ENCODE results near the gene SELPLG. TPM values are rescaled to one million over a fixed set of nuclear protein-coding genes. Genes with fewer than 3 reads are reported as not detected.

SELPLG gene
- total and polyA plus RNA-seq, 2 experiments from 2014 or later, result 4.4 to 6.7 TPM

DNA sequence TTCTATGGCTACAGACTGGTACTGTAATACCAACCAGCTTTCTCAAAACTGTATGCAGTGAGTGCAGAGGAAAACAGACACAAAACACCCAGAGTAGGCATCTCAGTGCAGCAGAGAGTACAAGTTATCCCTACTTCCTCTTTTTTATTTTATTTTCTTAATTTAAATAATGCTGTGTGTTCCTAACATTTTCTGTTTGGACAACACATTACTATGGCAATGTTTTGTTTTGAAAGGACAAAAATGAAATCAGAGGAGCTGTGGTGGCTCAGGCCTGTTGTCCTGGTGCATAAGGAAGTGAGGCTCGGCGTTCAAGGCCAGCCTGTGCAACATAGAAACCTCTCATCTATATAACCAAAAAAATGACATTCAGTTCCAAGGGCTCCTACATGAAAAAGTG lies 33.7 kb upstream of the SELPLG start:
- Histone ChIP-seq H3K27ac (peak overlapping the region; percentile 80), H3K79me2 (ENCODE audit: insufficient read depth) (peaks cover 99% of the 10 kb centered on the region), H3K4me1 (ENCODE audit: insufficient read depth) (peaks cover 61% of the 10 kb centered on the region), H3K9me3 (ENCODE audit: low read depth) (no peaks in the 10 kb centered on the region), H3K4me2 (ENCODE audit: unreplicated experiment) (peak overlapping the region; percentile 44), H3F3A (ENCODE audit: insufficient read depth) (peaks cover 90% of the 10 kb centered on the region), H3K27me3 (replicated peaks; ENCODE audit: insufficient read depth) (no peaks in the 10 kb centered on the region), H3K36me3 (ENCODE audit: low read depth) (peaks cover 6% of the 10 kb centered on the region), H3K9me2 (ENCODE audit: insufficient read depth) (no peaks in the 10 kb centered on the region), H2AFZ (no peak overlapping the region), H3K4me3 (no peak overlapping the region), H3K9ac (peak overlapping the region; percentile 60), H4K20me1 (ENCODE audit: insufficient read depth) (0 out of 2 replicates have a peak, but pooled peaks cover 6% of the 10 kb centered on the region)
- 63 to 69% methylated on average over 2 of the region's 2 CpGs for WGBS, 2 experiments (ENCODE audit: low coverage in 1 of 2, low lambda C conversion rate in 2 of 2, missing lambda C conversion rate in 2 of 2)
- TF ChIP-seq EZH2phosphoT487 (IDR thresholded peaks at IDR 0.05; ENCODE audit: insufficient read depth, low read depth), result no peak
- TF ChIP-seq EZH2 (IDR thresholded peaks at IDR 0.05; ENCODE audit: insufficient read depth, poor library complexity, severe bottlenecking), result no peak
- no peak for DNase-seq
- in situ Hi-C loops (cut with MboI), result loop anchor here (10.0 kb wide), 1 partner anchor 137 kb away; no protein-coding TSS in a partner anchor

DNA sequence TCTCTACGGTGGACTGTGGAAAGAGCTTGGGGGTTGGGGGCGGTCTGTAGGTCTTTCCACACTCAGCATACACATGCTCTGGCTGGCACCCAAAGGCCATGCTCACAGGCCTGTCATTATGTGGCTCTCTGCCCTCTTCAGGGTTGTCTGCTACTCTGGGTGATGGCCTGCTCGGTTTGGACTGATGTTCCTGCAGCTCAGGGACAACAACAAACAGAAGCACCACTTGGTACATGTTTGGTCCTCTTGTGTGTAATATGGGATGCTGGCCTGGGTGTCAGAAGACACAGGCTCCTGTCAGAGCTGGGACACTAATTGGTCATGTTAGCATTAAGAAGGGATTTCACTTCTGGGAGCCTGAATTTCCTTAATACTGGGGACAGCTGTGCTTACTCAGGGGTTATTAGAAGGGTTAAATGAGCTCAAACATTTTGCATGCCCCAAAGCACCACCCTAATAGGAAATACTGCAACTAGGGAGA lies 32.7 kb upstream of the SELPLG start:
- Histone ChIP-seq H3K9ac (peak overlapping the region; percentile 60), H3K27me3 (replicated peaks; ENCODE audit: insufficient read depth) (no peaks in the 10 kb centered on the region), H3K79me2 (ENCODE audit: insufficient read depth) (peaks cover 99% of the 10 kb centered on the region), H3K4me2 (ENCODE audit: unreplicated experiment) (peak overlapping the region; percentile 44), H4K20me1 (ENCODE audit: insufficient read depth) (0 out of 2 replicates have a peak, but pooled peaks cover 6% of the 10 kb centered on the region), H3K9me2 (ENCODE audit: insufficient read depth) (no peaks in the 10 kb centered on the region), H3K9me3 (ENCODE audit: low read depth) (no peaks in the 10 kb centered on the region), H3K4me1 (ENCODE audit: insufficient read depth) (peaks cover 61% of the 10 kb centered on the region), H3K4me3 (no peak overlapping the region), H3K36me3 (ENCODE audit: low read depth) (0 out of 2 replicates have a peak, but pooled peaks cover 5% of the 10 kb centered on the region), H3K27ac (peak overlapping the region; percentile 80), H2AFZ (no peak overlapping the region), H3F3A (ENCODE audit: insufficient read depth) (peaks cover 92% of the 10 kb centered on the region)
- DNase-seq, result peak; percentile 86
- in situ Hi-C loops (cut with MboI), result loop anchor here (10.0 kb wide), 1 partner anchor 138 kb away; no protein-coding TSS in a partner anchor
- TF ChIP-seq EZH2phosphoT487 (IDR thresholded peaks at IDR 0.05; ENCODE audit: insufficient read depth, low read depth) (no peak), EZH2 (IDR thresholded peaks at IDR 0.05; ENCODE audit: insufficient read depth, poor library complexity, severe bottlenecking) (no peak)
- 8 to 12% methylated on average over 3 of the region's 3 CpGs for WGBS, 2 experiments (ENCODE audit: low coverage in 1 of 2, low lambda C conversion rate in 2 of 2, missing lambda C conversion rate in 2 of 2)

DNA sequence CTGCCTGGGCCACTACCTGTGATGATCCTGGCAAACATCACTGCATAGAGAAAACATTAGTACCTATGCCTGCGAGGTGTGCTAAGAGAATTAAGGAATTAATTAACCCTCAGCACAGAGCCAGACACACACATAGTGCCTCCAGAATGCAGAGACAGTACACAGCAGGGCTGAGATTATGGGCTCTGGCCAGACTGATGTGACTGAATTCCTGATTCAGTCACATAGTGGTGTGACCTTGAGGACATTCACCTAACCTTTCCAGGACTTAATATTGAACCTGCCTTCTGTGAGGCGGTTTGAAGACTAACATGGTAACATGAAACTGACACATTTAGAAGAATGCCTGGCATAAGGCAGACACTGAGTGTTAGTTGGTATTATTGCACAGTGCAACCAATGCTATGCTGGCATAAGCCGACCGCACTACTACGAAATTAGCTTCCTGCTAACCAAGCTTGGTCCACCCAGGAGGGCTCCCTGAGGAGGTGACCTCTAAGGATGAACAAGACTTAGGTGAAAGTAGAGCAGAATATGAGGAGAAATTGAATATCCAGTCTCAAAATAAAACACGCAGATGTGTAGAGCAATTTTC lies 32.0 kb upstream of the SELPLG start:
- Histone ChIP-seq H3K27me3 (replicated peaks; ENCODE audit: insufficient read depth) (no peaks in the 10 kb centered on the region), H3K79me2 (ENCODE audit: insufficient read depth) (peaks cover 99% of the 10 kb centered on the region), H3K4me1 (ENCODE audit: insufficient read depth) (peaks cover 65% of the 10 kb centered on the region), H3K36me3 (ENCODE audit: low read depth) (0 out of 2 replicates have a peak, but pooled peaks cover 10% of the 10 kb centered on the region), H2AFZ (no peak overlapping the region), H3K9ac (peak overlapping the region; percentile 60), H3K4me3 (no peak overlapping the region), H3K9me3 (ENCODE audit: low read depth) (no peaks in the 10 kb centered on the region), H3K4me2 (ENCODE audit: unreplicated experiment) (peak overlapping the region; percentile 44), H3F3A (ENCODE audit: insufficient read depth) (peaks cover 94% of the 10 kb centered on the region), H4K20me1 (ENCODE audit: insufficient read depth) (0 out of 2 replicates have a peak, but pooled peaks cover 6% of the 10 kb centered on the region), H3K9me2 (ENCODE audit: insufficient read depth) (no peaks in the 10 kb centered on the region), H3K27ac (peak overlapping the region; percentile 80)
- in situ Hi-C loops (cut with MboI), result loop anchor here (10.0 kb wide), 1 partner anchor 139 kb away; no protein-coding TSS in a partner anchor
- no peak for TF ChIP-seq EZH2phosphoT487 (IDR thresholded peaks at IDR 0.05; ENCODE audit: insufficient read depth, low read depth)
- 54 to 55% methylated on average over 6 of the region's 6 CpGs for WGBS, 2 experiments (ENCODE audit: low coverage in 1 of 2, low lambda C conversion rate in 2 of 2, missing lambda C conversion rate in 2 of 2)
- no peak for DNase-seq

DNA sequence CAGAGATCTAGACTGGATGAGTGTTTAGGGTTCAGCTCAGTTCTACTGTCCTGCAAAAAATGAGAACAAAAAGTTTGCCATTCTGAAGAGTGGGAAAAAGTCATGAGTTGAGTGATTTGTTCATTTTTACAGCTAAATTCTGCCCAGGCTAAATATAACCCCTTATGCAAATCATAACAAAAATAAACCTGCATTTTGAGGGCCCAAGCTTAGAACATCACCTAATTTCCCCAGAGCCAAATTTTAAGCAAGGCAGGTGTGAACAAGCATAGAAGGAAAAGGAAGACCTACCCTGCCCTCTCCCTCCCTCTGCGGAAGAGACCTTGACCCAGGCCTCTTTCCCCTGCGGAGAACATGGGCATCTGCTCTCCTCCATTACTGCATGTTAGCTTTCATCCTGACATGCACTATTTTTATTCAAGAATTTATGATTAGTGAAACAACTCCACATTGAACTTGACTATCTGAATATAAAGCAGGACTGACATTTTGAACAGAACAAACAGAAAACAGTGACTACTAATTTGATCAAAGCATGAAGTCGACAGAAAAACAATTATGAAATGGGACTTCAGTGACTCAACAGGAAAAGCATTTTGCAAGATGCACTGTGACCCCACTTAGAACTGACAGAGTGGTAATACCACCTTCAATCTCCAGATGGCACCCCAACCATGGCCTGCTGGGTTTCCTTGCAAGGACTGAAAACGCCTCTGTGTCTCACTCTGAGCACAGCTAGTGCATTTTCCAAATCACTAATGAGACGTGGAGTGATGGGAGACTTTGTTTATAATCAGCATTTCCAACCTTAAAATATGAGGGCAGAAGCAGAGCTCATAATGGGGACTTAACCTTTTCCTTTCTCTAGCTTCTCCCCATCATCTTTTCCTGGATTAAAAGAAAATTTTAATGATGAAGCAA lies 30.9 kb upstream of the SELPLG start:
- Histone ChIP-seq H3K36me3 (ENCODE audit: low read depth) (peaks cover 14% of the 10 kb centered on the region; the same call in 1 of the 2 replicates), H3K9me3 (ENCODE audit: low read depth) (no peaks in the 10 kb centered on the region), H2AFZ (no peak overlapping the region), H4K20me1 (ENCODE audit: insufficient read depth) (0 out of 2 replicates have a peak, but pooled peaks cover 6% of the 10 kb centered on the region), H3K4me2 (ENCODE audit: unreplicated experiment) (peak overlapping the region; percentile 75), H3K27me3 (replicated peaks; ENCODE audit: insufficient read depth) (no peaks in the 10 kb centered on the region), H3F3A (ENCODE audit: insufficient read depth) (peaks cover 92% of the 10 kb centered on the region), H3K4me1 (ENCODE audit: insufficient read depth) (peaks cover 69% of the 10 kb centered on the region), H3K79me2 (ENCODE audit: insufficient read depth) (peaks cover 99% of the 10 kb centered on the region), H3K9me2 (ENCODE audit: insufficient read depth) (no peaks in the 10 kb centered on the region), H3K9ac (peak overlapping the region; percentile 64), H3K27ac (peak overlapping the region; percentile 80), H3K4me3 (peak overlapping the region; percentile 27; the same call in 1 of the 2 replicates)
- DNase-seq, result peak; percentile 95
- TF ChIP-seq EZH2phosphoT487 (IDR thresholded peaks at IDR 0.05; ENCODE audit: insufficient read depth, low read depth) (no peak), EZH2 (IDR thresholded peaks at IDR 0.05; ENCODE audit: insufficient read depth, poor library complexity, severe bottlenecking) (no peak)
- WGBS, 2 experiments (ENCODE audit: low coverage in 1 of 2, low lambda C conversion rate in 2 of 2, missing lambda C conversion rate in 2 of 2), result 5 to 7% methylated on average over 5 of the region's 5 CpGs
- in situ Hi-C loops (cut with MboI), result loop anchor here (10.0 kb wide), 1 partner anchor 140 kb away; no protein-coding TSS in a partner anchor

Data from GM23248 (cell line).